ENCODE results near the gene FCF1. TPM values are rescaled to one million over a fixed set of nuclear protein-coding genes. Genes with fewer than 3 reads are reported as not detected.

Gene FCF1
- total and polyA plus RNA-seq, 2 experiments from 2014 or later, result 30.3 to 58.7 TPM

DNA sequence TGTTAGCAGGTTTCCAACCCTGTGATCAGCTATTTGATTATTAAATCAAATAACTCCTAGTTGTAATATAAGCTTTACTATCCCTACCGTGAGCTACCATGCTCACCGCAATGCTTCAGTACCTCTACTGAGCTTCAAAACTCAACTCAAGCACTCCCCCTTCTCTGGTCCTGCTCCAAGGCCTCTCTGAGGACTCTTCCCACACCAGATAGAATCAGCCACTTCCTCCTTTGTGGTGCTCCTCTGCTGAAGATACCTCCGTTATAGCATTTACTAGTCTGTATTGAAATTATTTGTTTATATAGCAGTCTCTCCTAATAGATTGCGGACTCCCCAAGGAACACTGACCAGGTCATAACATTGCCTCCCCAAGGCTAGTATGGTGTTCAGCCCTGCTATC is 17.5 kb upstream of the FCF1 start:
- TF ChIP-seq CREB1 (CRISPR knock-in tag; IDR thresholded peaks at IDR 0.05; ENCODE audit: low read depth) (no peak), NANOG (IDR thresholded peaks at IDR 0.05; ENCODE audit: borderline replicate concordance) (no peak)
- TF ChIP-seq, protein P1, sequence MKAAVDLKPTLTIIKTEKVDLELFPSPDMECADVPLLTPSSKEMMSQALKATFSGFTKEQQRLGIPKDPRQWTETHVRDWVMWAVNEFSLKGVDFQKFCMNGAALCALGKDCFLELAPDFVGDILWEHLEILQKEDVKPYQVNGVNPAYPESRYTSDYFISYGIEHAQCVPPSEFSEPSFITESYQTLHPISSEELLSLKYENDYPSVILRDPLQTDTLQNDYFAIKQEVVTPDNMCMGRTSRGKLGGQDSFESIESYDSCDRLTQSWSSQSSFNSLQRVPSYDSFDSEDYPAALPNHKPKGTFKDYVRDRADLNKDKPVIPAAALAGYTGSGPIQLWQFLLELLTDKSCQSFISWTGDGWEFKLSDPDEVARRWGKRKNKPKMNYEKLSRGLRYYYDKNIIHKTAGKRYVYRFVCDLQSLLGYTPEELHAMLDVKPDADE (IDR thresholded peaks at IDR 0.05), result no peak
- TF ChIP-seq, protein P2, sequence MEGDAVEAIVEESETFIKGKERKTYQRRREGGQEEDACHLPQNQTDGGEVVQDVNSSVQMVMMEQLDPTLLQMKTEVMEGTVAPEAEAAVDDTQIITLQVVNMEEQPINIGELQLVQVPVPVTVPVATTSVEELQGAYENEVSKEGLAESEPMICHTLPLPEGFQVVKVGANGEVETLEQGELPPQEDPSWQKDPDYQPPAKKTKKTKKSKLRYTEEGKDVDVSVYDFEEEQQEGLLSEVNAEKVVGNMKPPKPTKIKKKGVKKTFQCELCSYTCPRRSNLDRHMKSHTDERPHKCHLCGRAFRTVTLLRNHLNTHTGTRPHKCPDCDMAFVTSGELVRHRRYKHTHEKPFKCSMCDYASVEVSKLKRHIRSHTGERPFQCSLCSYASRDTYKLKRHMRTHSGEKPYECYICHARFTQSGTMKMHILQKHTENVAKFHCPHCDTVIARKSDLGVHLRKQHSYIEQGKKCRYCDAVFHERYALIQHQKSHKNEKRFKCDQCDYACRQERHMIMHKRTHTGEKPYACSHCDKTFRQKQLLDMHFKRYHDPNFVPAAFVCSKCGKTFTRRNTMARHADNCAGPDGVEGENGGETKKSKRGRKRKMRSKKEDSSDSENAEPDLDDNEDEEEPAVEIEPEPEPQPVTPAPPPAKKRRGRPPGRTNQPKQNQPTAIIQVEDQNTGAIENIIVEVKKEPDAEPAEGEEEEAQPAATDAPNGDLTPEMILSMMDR (conservative IDR thresholded peaks at IDR 0.05; ENCODE audit: low read depth in 2 of 2), result no peak
- peaks cover 9% of the 10 kb centered on the region; the same call in 1 of the 3 replicates for H3K36me3 Mint-ChIP-seq (ENCODE audit: low read depth)
- Histone ChIP-seq H3F3A (replicated peaks; ENCODE audit: low read depth) (no peaks in the 10 kb centered on the region), H3K4me1 (ENCODE audit: insufficient read depth) (no peaks in the 10 kb centered on the region), H3K4me2 (no peak overlapping the region), H2AFZ (no peak overlapping the region), H3K79me2 (replicated peaks; ENCODE audit: insufficient read depth) (peaks cover 58% of the 10 kb centered on the region), H4K20me1 (replicated peaks; ENCODE audit: insufficient read depth) (no peaks in the 10 kb centered on the region; the same call in none of the 2 replicates), H3K27ac (ENCODE audit: low read depth) (no peak overlapping the region), H3K9me2 (ENCODE audit: insufficient read depth) (no peaks in the 10 kb centered on the region), H3K36me3 (ENCODE audit: insufficient read depth) (no peaks in the 10 kb centered on the region; the same call in 1 of the 2 replicates), H3K4me3 (no peak overlapping the region), H3K27me3 (ENCODE audit: insufficient read depth) (no peaks in the 10 kb centered on the region)
- no peaks in the 10 kb centered on the region for H3K27me3 Mint-ChIP-seq (ENCODE audit: insufficient read depth, low read depth, poor library complexity)
- no peaks in the 10 kb centered on the region for H3K9me3 Mint-ChIP-seq
- ATAC-seq (no peak), DNase-seq (ENCODE audit: low spot score) (no peak)
- no peak overlapping the region for H3K27ac Mint-ChIP-seq
- no peaks in the 10 kb centered on the region for H3K4me1 Mint-ChIP-seq
- H3K4me3 Mint-ChIP-seq, result no peak overlapping the region

DNA sequence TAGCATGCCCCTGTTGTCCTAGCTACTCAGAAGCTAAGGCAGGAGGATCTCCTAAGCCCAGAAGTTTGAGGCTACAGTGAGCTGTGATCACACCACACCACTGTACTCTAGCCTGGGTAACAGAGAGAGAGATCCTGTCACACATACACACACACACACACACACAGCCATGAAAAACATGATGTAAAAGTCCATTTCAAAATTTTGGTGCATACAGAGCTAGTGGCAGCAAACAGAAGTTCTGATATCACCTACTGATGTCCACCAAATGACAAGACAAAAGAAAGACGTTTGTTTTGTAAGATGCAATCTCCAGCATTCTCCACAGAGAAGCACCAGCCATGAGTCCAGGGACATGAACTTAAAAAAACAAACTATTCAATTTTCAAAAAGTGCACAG is 15.9 kb upstream of the FCF1 start:
- no peak overlapping the region for H2AFZ ChIP-seq
- H3K4me1 Mint-ChIP-seq, result no peaks in the 10 kb centered on the region
- peaks cover 15% of the 10 kb centered on the region for H3K9me3 Mint-ChIP-seq
- H4K20me1 ChIP-seq (replicated peaks; ENCODE audit: insufficient read depth), result no peaks in the 10 kb centered on the region; the same call in 1 of the 2 replicates
- no peak overlapping the region for H3K4me2 ChIP-seq
- ATAC-seq (no peak), DNase-seq (ENCODE audit: low spot score) (no peak)
- H3K36me3 Mint-ChIP-seq (ENCODE audit: low read depth), result peaks cover 15% of the 10 kb centered on the region
- no peak overlapping the region for H3K27ac Mint-ChIP-seq
- peaks cover 74% of the 10 kb centered on the region for H3K79me2 ChIP-seq (replicated peaks; ENCODE audit: insufficient read depth)
- H3K27me3 Mint-ChIP-seq (ENCODE audit: insufficient read depth, low read depth, poor library complexity), result no peaks in the 10 kb centered on the region
- H3K27me3 ChIP-seq (ENCODE audit: insufficient read depth), result no peaks in the 10 kb centered on the region
- H3F3A ChIP-seq (replicated peaks; ENCODE audit: low read depth), result no peaks in the 10 kb centered on the region
- no peaks in the 10 kb centered on the region for H3K9me2 ChIP-seq (ENCODE audit: insufficient read depth)
- H3K4me3 Mint-ChIP-seq, result no peak overlapping the region
- no peak overlapping the region for H3K27ac ChIP-seq (ENCODE audit: low read depth)
- no peak overlapping the region for H3K4me3 ChIP-seq
- no peaks in the 10 kb centered on the region for H3K4me1 ChIP-seq (ENCODE audit: insufficient read depth)
- H3K36me3 ChIP-seq (ENCODE audit: insufficient read depth), result no peaks in the 10 kb centered on the region
- TF ChIP-seq, protein P3, sequence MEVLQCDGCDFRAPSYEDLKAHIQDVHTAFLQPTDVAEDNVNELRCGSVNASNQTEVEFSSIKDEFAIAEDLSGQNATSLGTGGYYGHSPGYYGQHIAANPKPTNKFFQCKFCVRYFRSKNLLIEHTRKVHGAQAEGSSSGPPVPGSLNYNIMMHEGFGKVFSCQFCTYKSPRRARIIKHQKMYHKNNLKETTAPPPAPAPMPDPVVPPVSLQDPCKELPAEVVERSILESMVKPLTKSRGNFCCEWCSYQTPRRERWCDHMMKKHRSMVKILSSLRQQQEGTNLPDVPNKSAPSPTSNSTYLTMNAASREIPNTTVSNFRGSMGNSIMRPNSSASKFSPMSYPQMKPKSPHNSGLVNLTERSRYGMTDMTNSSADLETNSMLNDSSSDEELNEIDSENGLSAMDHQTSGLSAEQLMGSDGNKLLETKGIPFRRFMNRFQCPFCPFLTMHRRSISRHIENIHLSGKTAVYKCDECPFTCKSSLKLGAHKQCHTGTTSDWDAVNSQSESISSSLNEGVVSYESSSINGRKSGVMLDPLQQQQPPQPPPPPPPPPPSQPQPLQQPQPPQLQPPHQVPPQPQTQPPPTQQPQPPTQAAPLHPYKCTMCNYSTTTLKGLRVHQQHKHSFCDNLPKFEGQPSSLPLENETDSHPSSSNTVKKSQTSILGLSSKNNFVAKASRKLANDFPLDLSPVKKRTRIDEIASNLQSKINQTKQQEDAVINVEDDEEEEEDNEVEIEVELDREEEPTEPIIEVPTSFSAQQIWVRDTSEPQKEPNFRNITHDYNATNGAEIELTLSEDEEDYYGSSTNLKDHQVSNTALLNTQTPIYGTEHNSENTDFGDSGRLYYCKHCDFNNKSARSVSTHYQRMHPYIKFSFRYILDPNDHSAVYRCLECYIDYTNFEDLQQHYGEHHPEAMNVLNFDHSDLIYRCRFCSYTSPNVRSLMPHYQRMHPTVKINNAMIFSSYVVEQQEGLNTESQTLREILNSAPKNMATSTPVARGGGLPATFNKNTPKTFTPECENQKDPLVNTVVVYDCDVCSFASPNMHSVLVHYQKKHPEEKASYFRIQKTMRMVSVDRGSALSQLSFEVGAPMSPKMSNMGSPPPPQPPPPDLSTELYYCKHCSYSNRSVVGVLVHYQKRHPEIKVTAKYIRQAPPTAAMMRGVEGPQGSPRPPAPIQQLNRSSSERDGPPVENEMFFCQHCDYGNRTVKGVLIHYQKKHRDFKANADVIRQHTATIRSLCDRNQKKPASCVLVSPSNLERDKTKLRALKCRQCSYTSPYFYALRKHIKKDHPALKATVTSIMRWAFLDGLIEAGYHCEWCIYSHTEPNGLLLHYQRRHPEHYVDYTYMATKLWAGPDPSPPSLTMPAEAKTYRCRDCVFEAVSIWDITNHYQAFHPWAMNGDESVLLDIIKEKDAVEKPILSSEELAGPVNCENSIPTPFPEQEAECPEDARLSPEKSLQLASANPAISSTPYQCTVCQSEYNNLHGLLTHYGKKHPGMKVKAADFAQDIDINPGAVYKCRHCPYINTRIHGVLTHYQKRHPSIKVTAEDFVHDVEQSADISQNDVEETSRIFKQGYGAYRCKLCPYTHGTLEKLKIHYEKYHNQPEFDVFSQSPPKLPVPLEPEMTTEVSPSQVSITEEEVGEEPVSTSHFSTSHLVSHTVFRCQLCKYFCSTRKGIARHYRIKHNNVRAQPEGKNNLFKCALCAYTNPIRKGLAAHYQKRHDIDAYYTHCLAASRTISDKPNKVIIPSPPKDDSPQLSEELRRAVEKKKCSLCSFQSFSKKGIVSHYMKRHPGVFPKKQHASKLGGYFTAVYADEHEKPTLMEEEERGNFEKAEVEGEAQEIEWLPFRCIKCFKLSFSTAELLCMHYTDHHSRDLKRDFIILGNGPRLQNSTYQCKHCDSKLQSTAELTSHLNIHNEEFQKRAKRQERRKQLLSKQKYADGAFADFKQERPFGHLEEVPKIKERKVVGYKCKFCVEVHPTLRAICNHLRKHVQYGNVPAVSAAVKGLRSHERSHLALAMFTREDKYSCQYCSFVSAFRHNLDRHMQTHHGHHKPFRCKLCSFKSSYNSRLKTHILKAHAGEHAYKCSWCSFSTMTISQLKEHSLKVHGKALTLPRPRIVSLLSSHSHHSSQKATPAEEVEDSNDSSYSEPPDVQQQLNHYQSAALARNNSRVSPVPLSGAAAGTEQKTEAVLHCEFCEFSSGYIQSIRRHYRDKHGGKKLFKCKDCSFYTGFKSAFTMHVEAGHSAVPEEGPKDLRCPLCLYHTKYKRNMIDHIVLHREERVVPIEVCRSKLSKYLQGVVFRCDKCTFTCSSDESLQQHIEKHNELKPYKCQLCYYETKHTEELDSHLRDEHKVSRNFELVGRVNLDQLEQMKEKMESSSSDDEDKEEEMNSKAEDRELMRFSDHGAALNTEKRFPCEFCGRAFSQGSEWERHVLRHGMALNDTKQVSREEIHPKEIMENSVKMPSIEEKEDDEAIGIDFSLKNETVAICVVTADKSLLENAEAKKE (CRISPR knock-in tag; IDR thresholded peaks at IDR 0.05), result no peak
- TF ChIP-seq, protein P4, sequence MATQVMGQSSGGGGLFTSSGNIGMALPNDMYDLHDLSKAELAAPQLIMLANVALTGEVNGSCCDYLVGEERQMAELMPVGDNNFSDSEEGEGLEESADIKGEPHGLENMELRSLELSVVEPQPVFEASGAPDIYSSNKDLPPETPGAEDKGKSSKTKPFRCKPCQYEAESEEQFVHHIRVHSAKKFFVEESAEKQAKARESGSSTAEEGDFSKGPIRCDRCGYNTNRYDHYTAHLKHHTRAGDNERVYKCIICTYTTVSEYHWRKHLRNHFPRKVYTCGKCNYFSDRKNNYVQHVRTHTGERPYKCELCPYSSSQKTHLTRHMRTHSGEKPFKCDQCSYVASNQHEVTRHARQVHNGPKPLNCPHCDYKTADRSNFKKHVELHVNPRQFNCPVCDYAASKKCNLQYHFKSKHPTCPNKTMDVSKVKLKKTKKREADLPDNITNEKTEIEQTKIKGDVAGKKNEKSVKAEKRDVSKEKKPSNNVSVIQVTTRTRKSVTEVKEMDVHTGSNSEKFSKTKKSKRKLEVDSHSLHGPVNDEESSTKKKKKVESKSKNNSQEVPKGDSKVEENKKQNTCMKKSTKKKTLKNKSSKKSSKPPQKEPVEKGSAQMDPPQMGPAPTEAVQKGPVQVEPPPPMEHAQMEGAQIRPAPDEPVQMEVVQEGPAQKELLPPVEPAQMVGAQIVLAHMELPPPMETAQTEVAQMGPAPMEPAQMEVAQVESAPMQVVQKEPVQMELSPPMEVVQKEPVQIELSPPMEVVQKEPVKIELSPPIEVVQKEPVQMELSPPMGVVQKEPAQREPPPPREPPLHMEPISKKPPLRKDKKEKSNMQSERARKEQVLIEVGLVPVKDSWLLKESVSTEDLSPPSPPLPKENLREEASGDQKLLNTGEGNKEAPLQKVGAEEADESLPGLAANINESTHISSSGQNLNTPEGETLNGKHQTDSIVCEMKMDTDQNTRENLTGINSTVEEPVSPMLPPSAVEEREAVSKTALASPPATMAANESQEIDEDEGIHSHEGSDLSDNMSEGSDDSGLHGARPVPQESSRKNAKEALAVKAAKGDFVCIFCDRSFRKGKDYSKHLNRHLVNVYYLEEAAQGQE (IDR thresholded peaks at IDR 0.05; ENCODE audit: unreplicated experiment), result no peak
- TF ChIP-seq EZH2phosphoT487 (IDR thresholded peaks at IDR 0.05; ENCODE audit: unreplicated experiment) (no peak), NANOG (IDR thresholded peaks at IDR 0.05; ENCODE audit: borderline replicate concordance) (no peak)
- TF ChIP-seq, protein P1 (IDR thresholded peaks at IDR 0.05), result no peak
